Suppressor macrophage (primary cell): ENCODE data around the gene SIPA1.
A peak's percentile ranks its signal among the peaks of the same experiment; 100 is the strongest.
"Not testable (repeated sequence)": the region's sequence is repeated elsewhere in the genome, so short reads cannot be mapped to it uniquely, and the experiment has no call there.

Experiments
- DNase-seq, 4 experiments: peaks; one replicate each; pipeline ENCODE4 v3.0.0-alpha.2; 2020 to 2022

SIPA1 gene

GRCh38 chr11:65660908-65661307 lies 23.0 kb downstream of the SIPA1 start:
- DNase-seq, result not testable (repeated sequence)

- no peak for DNase-seq
Observed at GRCh38 chr11:65661599-65662246, 23.8 kb downstream of the SIPA1 start.

- no peak for DNase-seq
Observed at GRCh38 chr11:65662247-65662798, 24.4 kb downstream of the SIPA1 start.

GRCh38 chr11:65662799-65663638 lies 25.1 kb downstream of the SIPA1 start, which contains the start of gene RELA:
TSS of gene RELA (minus strand) at chr11:65662916. CDS start at chr11:65662832, 84 bp downstream.
- peak; percentile 92 to 97 (median 95) for DNase-seq

- peak; percentile 54 to 80 (median 76) for DNase-seq
Observed at GRCh38 chr11:65663639-65664200, 25.8 kb downstream of the SIPA1 start.

- DNase-seq, result peak in 1 of 4 experiments; percentile 19
Observed at GRCh38 chr11:65672180-65672860, 34.4 kb downstream of the SIPA1 start.

- no peak for DNase-seq
Observed at GRCh38 chr11:65672982-65673381, 35.1 kb downstream of the SIPA1 start.

- no peak for DNase-seq
Observed at GRCh38 chr11:65680192-65680743, 42.4 kb downstream of the SIPA1 start.

- not testable (repeated sequence) for DNase-seq
Observed at GRCh38 chr11:65683480-65683879, 45.6 kb downstream of the SIPA1 start.

GRCh38 chr11:65685981-65686380 lies 48.1 kb downstream of the SIPA1 start:
- no peak for DNase-seq

GRCh38 chr11:65691847-65692246 lies 53.9 kb downstream of the SIPA1 start:
- DNase-seq, result not testable (repeated sequence)

- DNase-seq, result no peak
Observed at GRCh38 chr11:65692367-65692766, 54.5 kb downstream of the SIPA1 start.

GRCh38 chr11:65695459-65696241 lies 57.7 kb downstream of the SIPA1 start:
- DNase-seq, result no peak

GRCh38 chr11:65696802-65697552 lies 59.1 kb downstream of the SIPA1 start:
- DNase-seq, result no peak

- DNase-seq, result no peak
Observed at GRCh38 chr11:65698205-65698604, 60.3 kb downstream of the SIPA1 start.

- no peak for DNase-seq
Observed at GRCh38 chr11:65699306-65699705, 61.4 kb downstream of the SIPA1 start.

- DNase-seq, result peak; percentile 23 to 71 (median 48)
Observed at GRCh38 chr11:65700399-65700798, 62.5 kb downstream of the SIPA1 start.
